Caco-2 (cell line): ENCODE data around the gene CLIC5. TPM values are rescaled to one million over a fixed set of nuclear protein-coding genes. Genes with fewer than 3 reads are reported as not detected.

Experiments used
- BruUV-seq: library from RNA; stranded (reverse); fragments of 400-500 nt; replicated peaks from 2 replicates; lab custom pipeline; 2021; lab: Mats Ljungman, UMichigan
- CTCF ChIA-PET: fragments of 300-600 bp; sonication (Branson Sonifier 250); formaldehyde crosslinking; loops from one replicate; lab custom pipeline; 2022; ENCODE audit warnings: antibody characterized with exemption; lab: Charles Lee
- POLR2A ChIA-PET: fragments of 300-600 bp; sonication (Branson Sonifier 250); formaldehyde crosslinking; loops from one replicate; lab custom pipeline; 2022; ENCODE audit warnings: antibody characterized with exemption; lab: Charles Lee
- DNase-seq, 2 experiments: peaks; one replicate each; pipeline versions ENCODE4 v3.0.0 to v3.0.0-alpha.2; 2020 to 2022
- H3K27me3 ChIP-seq: replicated peaks from 2 replicates; pipeline ENCODE4 v1.6.0; 2011; ENCODE audit warnings: low read length; ENCODE audit not compliant: control insufficient read depth, insufficient read depth
- H3K36me3 ChIP-seq: 2 replicates; pipeline ENCODE4 v1.5.1; 2011; ENCODE audit warnings: low read length; ENCODE audit not compliant: control insufficient read depth, insufficient read depth
- H3K4me1 ChIP-seq: fragments of 250-450 bp; sonication (Bioruptor Pico); 2 replicates; pipeline ENCODE4 v1.5.1; 2020; ENCODE audit warnings: mild to moderate bottlenecking
- H3K4me3 ChIP-seq: 2 replicates; pipeline ENCODE4 v1.5.1; 2011; ENCODE audit warnings: low read depth, mild to moderate bottlenecking, control low read depth, low read length
- H3K9me3 ChIP-seq: fragments of 250-450 bp; sonication (Bioruptor Pico); 2 replicates; pipeline ENCODE4 v1.5.1; 2020; ENCODE audit warnings: mild to moderate bottlenecking, moderate library complexity
- H3K27ac Mint-ChIP-seq: one replicate; pipeline ENCODE4 v1.8.0; 2022; ENCODE audit warnings: mixed read lengths; ENCODE audit not compliant: unreplicated experiment
- H3K27me3 Mint-ChIP-seq: one replicate; pipeline ENCODE4 v1.8.0; 2022; ENCODE audit warnings: mixed read lengths; ENCODE audit not compliant: insufficient read depth, unreplicated experiment
- H3K36me3 Mint-ChIP-seq: one replicate; pipeline ENCODE4 v1.8.0; 2022; ENCODE audit warnings: mild to moderate bottlenecking, mixed read lengths; ENCODE audit not compliant: insufficient read depth, unreplicated experiment
- H3K4me1 Mint-ChIP-seq: one replicate; pipeline ENCODE4 v1.8.0; 2022; ENCODE audit warnings: low read depth, mixed read lengths; ENCODE audit not compliant: unreplicated experiment
- H3K4me3 Mint-ChIP-seq: one replicate; pipeline ENCODE4 v1.8.0; 2022; ENCODE audit warnings: mild to moderate bottlenecking, moderate library complexity, mixed read lengths; ENCODE audit not compliant: unreplicated experiment
- H3K9me3 Mint-ChIP-seq: one replicate; pipeline ENCODE4 v1.8.0; 2022; ENCODE audit warnings: mixed read lengths; ENCODE audit not compliant: unreplicated experiment
- intact Hi-C: fragments of 100-400 bp; cut with micrococcal nuclease; formaldehyde crosslinking; loops from one replicate; pipeline ENCODE4 v1.10.0; 2022; ENCODE audit not compliant: unreplicated experiment
- total RNA-seq: library from RNA; stranded (reverse); gene quantifications from 2 replicates; pipeline ENCODE4 v1.2.3, GENCODE V29; 2022
- TF ChIP-seq, protein P1 (sequence below), 2 experiments: fragments of 200-600 bp in 1 of 2; IDR thresholded peaks; 1 replicate in 1 of 2; 2 replicates in 1 of 2; pipeline versions ENCODE4 v1.5.1 to v1.8.0; 2011 to 2022; ENCODE audit warnings: antibody characterized with exemption in 1 of 2, control low read depth in 1 of 2, inconsistent platforms in 1 of 2, low read depth in 1 of 2, low read length in 1 of 2, mild to moderate bottlenecking in 1 of 2, moderate library complexity in 1 of 2; ENCODE audit not compliant: insufficient read depth in 1 of 2, severe bottlenecking in 1 of 2, unreplicated experiment in 1 of 2

Gene CLIC5
- total RNA-seq, 1 experiment from 2014 or later: 15.1 TPM

DNA sequence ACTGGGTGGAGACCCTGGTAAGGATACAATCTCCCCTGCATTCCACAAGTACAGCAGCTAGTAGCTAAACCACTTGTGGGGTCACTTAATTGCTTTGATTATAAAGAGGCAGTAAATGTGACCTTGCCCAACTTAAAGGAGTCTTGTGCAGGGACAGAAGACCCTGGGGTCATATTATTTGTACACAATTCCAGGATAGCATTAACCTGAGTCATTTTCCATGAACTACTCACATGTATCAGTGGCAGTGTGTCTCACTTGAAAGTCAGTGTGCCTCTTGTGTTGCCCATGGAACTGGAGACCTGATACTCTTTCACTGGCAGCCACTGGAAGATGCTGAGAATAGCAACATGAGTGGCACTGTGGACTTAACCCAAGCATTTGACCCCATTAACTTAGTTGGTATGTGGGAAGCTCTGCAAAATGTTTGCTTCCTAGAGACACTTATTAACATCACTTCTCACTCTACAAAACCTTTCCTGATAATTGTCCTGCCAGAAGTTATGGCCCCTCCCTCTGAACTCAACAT, 28.9 kb downstream of the CLIC5 start:
- Mint-ChIP-seq H3K4me3 (no peak overlapping the region), H3K4me1 (peaks cover 23% of the 10 kb centered on the region), H3K27me3 (no peaks in the 10 kb centered on the region), H3K9me3 (no peaks in the 10 kb centered on the region), H3K27ac (peak overlapping the region; percentile 76), H3K36me3 (peaks cover 8% of the 10 kb centered on the region)
- peaks cover 44% of the 10 kb centered on the region for H3K4me1 ChIP-seq
- H3K4me3 ChIP-seq: no peak overlapping the region
- ChIA-PET CTCF (no interaction called here), POLR2A (no interaction called here)
- H3K27me3 ChIP-seq: no peaks in the 10 kb centered on the region
- TF ChIP-seq, protein P1, sequence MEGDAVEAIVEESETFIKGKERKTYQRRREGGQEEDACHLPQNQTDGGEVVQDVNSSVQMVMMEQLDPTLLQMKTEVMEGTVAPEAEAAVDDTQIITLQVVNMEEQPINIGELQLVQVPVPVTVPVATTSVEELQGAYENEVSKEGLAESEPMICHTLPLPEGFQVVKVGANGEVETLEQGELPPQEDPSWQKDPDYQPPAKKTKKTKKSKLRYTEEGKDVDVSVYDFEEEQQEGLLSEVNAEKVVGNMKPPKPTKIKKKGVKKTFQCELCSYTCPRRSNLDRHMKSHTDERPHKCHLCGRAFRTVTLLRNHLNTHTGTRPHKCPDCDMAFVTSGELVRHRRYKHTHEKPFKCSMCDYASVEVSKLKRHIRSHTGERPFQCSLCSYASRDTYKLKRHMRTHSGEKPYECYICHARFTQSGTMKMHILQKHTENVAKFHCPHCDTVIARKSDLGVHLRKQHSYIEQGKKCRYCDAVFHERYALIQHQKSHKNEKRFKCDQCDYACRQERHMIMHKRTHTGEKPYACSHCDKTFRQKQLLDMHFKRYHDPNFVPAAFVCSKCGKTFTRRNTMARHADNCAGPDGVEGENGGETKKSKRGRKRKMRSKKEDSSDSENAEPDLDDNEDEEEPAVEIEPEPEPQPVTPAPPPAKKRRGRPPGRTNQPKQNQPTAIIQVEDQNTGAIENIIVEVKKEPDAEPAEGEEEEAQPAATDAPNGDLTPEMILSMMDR (IDR thresholded peaks at IDR 0.05; ENCODE audit: insufficient read depth in 1 of 2, low read depth in 1 of 2, low read length in 1 of 2, severe bottlenecking in 1 of 2, unreplicated experiment in 1 of 2): no peak
- intact Hi-C loops: no loop called here
- DNase-seq: no peak
- BruUV-seq: no TSS peak
- no peaks in the 10 kb centered on the region for H3K36me3 ChIP-seq
- H3K9me3 ChIP-seq: no peaks in the 10 kb centered on the region

DNA sequence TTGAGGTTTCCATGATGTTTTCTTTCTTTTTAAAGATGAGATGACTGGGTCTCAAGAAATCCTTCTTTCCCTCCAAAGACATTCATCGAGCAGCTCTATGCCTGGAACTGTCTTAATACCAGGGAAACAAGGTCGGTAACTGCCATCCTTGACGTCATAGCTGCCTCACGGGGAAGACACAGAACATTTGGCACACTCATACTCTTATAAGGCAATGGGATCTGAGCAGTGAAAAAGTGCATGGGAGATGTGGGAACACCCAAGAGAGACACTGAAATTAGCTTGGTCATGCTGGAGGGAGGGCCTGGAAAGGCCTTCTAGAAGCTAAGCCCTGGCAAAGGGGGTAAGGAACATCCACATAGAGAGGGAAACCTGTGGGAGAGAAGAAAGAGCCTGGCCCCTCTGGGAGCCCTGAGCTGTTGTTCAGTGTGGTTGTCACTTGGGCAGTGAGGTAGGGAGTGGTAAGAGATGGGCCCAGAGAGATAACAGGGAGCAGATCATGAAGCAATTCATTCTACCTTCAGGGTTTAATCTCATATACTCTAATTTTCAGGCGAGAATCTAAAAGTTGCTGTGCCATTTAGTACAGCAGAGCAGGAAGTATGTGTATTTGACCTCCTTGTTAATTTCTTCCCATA, 30.8 kb downstream of the CLIC5 start:
- ChIA-PET CTCF (no interaction called here), POLR2A (no interaction called here)
- Mint-ChIP-seq H3K27ac (peak overlapping the region; percentile 8), H3K36me3 (peaks cover 8% of the 10 kb centered on the region), H3K27me3 (no peaks in the 10 kb centered on the region), H3K4me3 (no peak overlapping the region), H3K9me3 (no peaks in the 10 kb centered on the region), H3K4me1 (peaks cover 15% of the 10 kb centered on the region)
- TF ChIP-seq, protein P1 (IDR thresholded peaks at IDR 0.05; ENCODE audit: insufficient read depth in 1 of 2, low read depth in 1 of 2, low read length in 1 of 2, severe bottlenecking in 1 of 2, unreplicated experiment in 1 of 2): no peak
- Histone ChIP-seq H3K36me3 (no peaks in the 10 kb centered on the region), H3K9me3 (no peaks in the 10 kb centered on the region), H3K27me3 (no peaks in the 10 kb centered on the region), H3K4me1 (peaks cover 39% of the 10 kb centered on the region), H3K4me3 (no peak overlapping the region)
- no TSS peak for BruUV-seq
- no peak for DNase-seq
- intact Hi-C loops: no loop called here

DNA sequence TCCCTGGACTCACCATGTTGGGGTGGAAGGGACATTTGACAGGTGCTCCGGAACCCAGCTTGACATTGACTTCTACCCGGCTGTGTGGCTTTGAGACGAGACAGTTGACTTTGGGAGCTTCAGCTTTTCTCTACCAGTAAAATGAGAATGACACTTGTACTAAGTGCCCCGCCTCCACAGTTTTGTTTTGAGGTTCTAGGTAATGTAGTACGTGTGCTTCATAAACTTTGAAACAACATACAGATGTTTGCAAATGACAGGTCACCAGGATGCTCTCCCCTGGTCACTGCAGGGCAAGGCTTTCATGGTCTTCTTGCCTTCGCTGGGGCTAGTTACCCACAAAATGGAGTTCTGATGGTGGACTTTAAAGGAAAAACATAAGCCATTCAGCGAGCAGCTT, 31.3 kb downstream of the CLIC5 start:
- BruUV-seq: no TSS peak

More for the DNA sequence above, 31.3 kb downstream of the CLIC5 start:
- Histone ChIP-seq H3K4me3 (no peak overlapping the region), H3K4me1 (peaks cover 39% of the 10 kb centered on the region), H3K27me3 (no peaks in the 10 kb centered on the region), H3K9me3 (no peaks in the 10 kb centered on the region), H3K36me3 (no peaks in the 10 kb centered on the region)
- CTCF ChIA-PET: no interaction called here
- TF ChIP-seq, protein P1 (IDR thresholded peaks at IDR 0.05; ENCODE audit: insufficient read depth in 1 of 2, low read depth in 1 of 2, low read length in 1 of 2, severe bottlenecking in 1 of 2, unreplicated experiment in 1 of 2): no peak
- H3K9me3 Mint-ChIP-seq: no peaks in the 10 kb centered on the region
- no peak for DNase-seq
- peaks cover 15% of the 10 kb centered on the region for H3K4me1 Mint-ChIP-seq
- no peaks in the 10 kb centered on the region for H3K27me3 Mint-ChIP-seq
- POLR2A ChIA-PET: no interaction called here
- intact Hi-C loops: no loop called here
- H3K27ac Mint-ChIP-seq: no peak overlapping the region
- H3K36me3 Mint-ChIP-seq: peaks cover 8% of the 10 kb centered on the region
- H3K4me3 Mint-ChIP-seq: no peak overlapping the region
